ENCODE results near the gene AK9.

DNA sequence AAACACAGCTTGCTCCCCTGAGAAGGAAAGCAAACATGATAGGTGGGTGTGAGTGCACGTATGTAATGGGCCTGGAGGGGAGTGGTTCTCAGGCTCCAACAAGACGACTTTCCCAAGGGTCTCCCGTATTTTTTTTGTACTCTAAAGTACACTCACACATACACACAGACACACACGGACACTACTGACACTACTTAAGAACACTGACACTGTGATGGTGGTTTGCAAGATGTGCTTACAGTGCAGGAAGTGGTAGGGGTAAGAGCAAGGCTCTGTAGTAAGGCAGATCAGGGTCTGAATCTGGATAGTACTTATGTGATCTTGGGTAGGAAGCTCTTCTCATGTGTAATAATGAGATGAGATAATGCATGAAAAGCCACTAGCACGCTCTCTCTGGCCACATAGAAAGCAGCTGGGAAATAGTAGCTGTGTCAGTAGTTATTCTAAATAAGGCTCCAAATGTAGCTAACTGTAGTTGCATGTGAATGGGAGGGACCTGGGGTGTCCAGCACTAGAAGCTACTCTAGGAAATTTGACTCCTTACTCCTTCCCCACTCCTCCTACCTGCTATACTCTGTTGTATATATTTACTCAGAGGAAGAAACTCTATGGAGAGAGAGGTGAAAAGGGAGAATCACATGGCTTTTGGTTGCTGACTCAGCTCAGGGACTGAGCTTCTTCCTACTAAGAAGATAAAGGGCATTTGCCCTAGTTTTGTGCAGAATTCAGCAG lies 199.6 kb downstream of the AK9 start:
- TF ChIP-seq, protein P1, sequence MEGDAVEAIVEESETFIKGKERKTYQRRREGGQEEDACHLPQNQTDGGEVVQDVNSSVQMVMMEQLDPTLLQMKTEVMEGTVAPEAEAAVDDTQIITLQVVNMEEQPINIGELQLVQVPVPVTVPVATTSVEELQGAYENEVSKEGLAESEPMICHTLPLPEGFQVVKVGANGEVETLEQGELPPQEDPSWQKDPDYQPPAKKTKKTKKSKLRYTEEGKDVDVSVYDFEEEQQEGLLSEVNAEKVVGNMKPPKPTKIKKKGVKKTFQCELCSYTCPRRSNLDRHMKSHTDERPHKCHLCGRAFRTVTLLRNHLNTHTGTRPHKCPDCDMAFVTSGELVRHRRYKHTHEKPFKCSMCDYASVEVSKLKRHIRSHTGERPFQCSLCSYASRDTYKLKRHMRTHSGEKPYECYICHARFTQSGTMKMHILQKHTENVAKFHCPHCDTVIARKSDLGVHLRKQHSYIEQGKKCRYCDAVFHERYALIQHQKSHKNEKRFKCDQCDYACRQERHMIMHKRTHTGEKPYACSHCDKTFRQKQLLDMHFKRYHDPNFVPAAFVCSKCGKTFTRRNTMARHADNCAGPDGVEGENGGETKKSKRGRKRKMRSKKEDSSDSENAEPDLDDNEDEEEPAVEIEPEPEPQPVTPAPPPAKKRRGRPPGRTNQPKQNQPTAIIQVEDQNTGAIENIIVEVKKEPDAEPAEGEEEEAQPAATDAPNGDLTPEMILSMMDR (IDR thresholded peaks at IDR 0.05): no peak
- TF ChIP-seq EZH2 (IDR thresholded peaks at IDR 0.05) (no peak), EZH2phosphoT487 (IDR thresholded peaks at IDR 0.05) (no peak)

All from neural progenitor cell (in vitro differentiated cells).